NB4 (cell line): ENCODE measurements around the gene TMEM242.
"Not testable (repeated sequence)": the region's sequence is repeated elsewhere in the genome, so short reads cannot be mapped to it uniquely, and the experiment has no call there.

Experiments used
- DNase-seq: peaks from one replicate; pipeline ENCODE4 v3.0.0; 2010; ENCODE audit warnings: low read depth
- H3K4me3 ChIP-seq: one replicate; pipeline ENCODE4 v1.5.1; 2011; ENCODE audit warnings: mild to moderate bottlenecking, low read depth, low read length, moderate library complexity
- CTCF ChIP-seq: IDR thresholded peaks from one replicate; pipeline ENCODE4 v1.5.1; 2012; ENCODE audit warnings: low read depth, low read length
- MAX ChIP-seq: IDR thresholded peaks from 2 replicates; pipeline ENCODE4 v1.6.1; 2011; ENCODE audit warnings: low read depth, low read length
- MYC ChIP-seq: IDR thresholded peaks from 2 replicates; pipeline ENCODE4 v1.6.1; 2011; ENCODE audit warnings: low read depth, low read length
- POLR2A ChIP-seq: IDR thresholded peaks from 2 replicates; pipeline ENCODE4 v1.6.1; 2011; ENCODE audit warnings: mild to moderate bottlenecking; ENCODE audit not compliant: insufficient read length; ENCODE audit errors: extremely low read depth

The TMEM242 gene

GRCh38 chr6:157337751-157338150 is 14.4 kb upstream of the TMEM242 start:
- no peak overlapping the region for H3K4me3 ChIP-seq
- DNase-seq = no peak
- TF ChIP-seq CTCF = no peak
- TF ChIP-seq POLR2A = no peak
- no peak for TF ChIP-seq MAX
- no peak for TF ChIP-seq MYC

DNA sequence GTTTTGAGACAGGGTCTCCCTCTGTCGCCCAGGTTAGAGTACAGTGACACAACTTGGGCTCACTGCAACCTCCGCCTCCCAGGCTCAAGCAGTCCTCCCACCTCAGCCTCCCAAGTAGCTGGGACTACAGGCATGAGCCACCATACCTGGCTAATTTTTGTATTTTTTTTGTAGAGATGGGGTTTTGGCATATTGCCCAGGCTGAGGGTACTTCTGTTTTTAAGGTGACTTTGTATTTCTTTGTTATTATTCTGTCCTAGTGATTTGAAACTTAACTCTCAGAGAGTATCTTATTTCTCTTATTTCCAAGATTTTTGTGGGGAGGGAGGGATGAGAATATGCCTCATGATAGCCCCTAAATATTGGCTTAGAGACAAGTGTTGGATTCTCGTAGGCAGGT is 14.0 kb upstream of the TMEM242 start:
- not testable (repeated sequence) for DNase-seq, H3K4me3 ChIP-seq

GRCh38 chr6:157335829-157336228 is 12.5 kb upstream of the TMEM242 start:
- TF ChIP-seq MYC (no peak), MAX (no peak), CTCF (no peak), POLR2A (no peak)
- H3K4me3 ChIP-seq = no peak overlapping the region
- peak; percentile 18 for DNase-seq

- no peak for TF ChIP-seq MAX
- no peak for TF ChIP-seq CTCF
- no peak for TF ChIP-seq MYC
- no peak for TF ChIP-seq POLR2A
- no peak for DNase-seq
- no peak overlapping the region for H3K4me3 ChIP-seq
These were observed 10.6 kb upstream of the TMEM242 start for GRCh38 chr6:157333956-157334355.

DNA sequence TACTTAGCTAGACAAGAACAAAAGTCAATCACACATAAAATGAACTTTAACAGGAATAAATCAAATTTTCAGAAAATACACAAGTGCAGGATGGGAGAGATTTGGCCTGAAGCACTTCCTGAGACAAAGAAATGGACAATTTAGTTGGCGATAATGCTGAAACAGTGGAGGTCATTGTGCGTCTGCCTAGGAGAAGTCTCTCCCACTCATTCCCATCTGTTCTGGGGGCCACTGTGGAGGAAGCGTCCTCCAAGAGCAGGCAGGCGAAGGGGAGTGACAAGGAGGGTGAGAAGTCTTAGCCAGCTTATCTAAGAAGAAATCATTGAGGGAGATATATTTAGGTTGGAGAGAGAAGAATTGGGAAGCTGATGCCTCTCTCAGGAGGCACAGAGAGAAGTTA is 10.2 kb upstream of the TMEM242 start:
- TF ChIP-seq CTCF = no peak
- no peak for TF ChIP-seq MAX
- no peak for TF ChIP-seq MYC
- TF ChIP-seq POLR2A = no peak
- DNase-seq = no peak
- H3K4me3 ChIP-seq = no peak overlapping the region

DNA sequence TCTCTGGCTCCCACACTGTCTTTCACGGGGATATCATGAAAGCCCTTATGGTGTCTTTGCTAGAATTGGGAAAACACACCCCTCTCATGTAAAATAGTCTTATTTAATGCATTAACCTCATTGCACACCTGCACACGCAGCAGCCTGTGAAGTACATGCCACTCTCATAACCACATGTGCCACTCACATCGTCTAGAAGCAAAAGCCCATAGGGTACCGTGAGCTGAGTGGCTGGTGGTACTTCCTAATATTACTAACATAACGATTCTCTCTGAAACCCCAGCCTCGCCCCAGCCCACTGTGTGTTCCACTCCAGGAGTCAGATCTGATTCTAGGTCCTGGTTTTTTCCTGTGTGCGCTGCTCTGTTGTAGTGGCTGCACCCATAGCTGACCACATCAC is 9.5 kb upstream of the TMEM242 start:
- DNase-seq = no peak
- H3K4me3 ChIP-seq = no peak overlapping the region
- no peak for TF ChIP-seq CTCF
- TF ChIP-seq POLR2A = no peak
- no peak for TF ChIP-seq MYC
- TF ChIP-seq MAX = no peak

DNA sequence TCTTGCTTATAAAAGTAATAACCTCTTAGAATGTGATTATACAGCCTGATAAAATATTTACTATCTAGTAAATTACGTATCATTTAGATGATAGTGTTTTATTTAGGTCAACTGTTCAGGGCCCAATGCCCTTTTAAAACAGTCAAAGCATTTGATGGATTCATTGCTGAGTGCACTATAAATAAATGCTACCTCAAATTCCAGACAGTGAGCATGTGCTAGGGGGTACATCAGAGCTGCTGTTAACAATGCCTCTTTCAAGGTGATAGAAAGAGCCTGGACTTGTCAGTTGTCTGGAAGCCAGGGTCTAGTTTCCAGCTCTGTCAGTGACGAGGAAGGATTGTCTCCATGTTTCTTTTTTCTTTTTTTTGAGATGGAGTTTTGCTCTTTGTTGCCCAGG is 7.5 kb upstream of the TMEM242 start:
- TF ChIP-seq CTCF (no peak), MYC (no peak), POLR2A (no peak), MAX (no peak)
- H3K4me3 ChIP-seq = no peak overlapping the region
- DNase-seq = no peak
